ENCODE results near the gene CDSN.

Gene CDSN

DNA sequence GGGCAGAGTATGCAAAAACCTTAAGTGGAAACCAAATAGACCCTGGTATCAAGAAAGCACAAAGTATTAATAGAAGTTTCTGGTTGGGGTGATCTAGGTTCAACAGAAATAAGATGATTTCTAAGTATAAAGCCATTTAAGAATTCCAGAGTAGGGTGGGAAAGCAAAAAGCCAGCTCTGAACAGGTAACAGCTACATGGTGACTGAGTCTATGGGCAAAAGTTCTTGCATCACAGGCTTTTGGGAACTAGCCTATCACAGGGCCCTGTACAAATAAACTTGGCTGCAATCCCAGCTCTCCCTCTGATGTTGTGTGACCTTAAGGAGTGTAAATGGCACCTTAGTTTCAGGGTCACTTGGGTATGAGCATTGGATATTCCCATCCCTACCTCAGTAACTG, 43.7 kb upstream of the CDSN start:
- TF ChIP-seq, protein P1, sequence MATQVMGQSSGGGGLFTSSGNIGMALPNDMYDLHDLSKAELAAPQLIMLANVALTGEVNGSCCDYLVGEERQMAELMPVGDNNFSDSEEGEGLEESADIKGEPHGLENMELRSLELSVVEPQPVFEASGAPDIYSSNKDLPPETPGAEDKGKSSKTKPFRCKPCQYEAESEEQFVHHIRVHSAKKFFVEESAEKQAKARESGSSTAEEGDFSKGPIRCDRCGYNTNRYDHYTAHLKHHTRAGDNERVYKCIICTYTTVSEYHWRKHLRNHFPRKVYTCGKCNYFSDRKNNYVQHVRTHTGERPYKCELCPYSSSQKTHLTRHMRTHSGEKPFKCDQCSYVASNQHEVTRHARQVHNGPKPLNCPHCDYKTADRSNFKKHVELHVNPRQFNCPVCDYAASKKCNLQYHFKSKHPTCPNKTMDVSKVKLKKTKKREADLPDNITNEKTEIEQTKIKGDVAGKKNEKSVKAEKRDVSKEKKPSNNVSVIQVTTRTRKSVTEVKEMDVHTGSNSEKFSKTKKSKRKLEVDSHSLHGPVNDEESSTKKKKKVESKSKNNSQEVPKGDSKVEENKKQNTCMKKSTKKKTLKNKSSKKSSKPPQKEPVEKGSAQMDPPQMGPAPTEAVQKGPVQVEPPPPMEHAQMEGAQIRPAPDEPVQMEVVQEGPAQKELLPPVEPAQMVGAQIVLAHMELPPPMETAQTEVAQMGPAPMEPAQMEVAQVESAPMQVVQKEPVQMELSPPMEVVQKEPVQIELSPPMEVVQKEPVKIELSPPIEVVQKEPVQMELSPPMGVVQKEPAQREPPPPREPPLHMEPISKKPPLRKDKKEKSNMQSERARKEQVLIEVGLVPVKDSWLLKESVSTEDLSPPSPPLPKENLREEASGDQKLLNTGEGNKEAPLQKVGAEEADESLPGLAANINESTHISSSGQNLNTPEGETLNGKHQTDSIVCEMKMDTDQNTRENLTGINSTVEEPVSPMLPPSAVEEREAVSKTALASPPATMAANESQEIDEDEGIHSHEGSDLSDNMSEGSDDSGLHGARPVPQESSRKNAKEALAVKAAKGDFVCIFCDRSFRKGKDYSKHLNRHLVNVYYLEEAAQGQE (IDR thresholded peaks at IDR 0.05; ENCODE audit: low read depth): no peak
- TF ChIP-seq RAD21 (IDR thresholded peaks at IDR 0.05; ENCODE audit: low read depth): no peak
- TF ChIP-seq TAF1 (IDR thresholded peaks at IDR 0.05; ENCODE audit: low read depth): no peak
- no peak for TF ChIP-seq EGR1 (IDR thresholded peaks at IDR 0.05)
- no peak for TF ChIP-seq FOXM1 (IDR thresholded peaks at IDR 0.05; ENCODE audit: borderline replicate concordance, low read depth)
- no peak for TF ChIP-seq CEBPB (IDR thresholded peaks at IDR 0.05)
- TF ChIP-seq, protein P2, sequence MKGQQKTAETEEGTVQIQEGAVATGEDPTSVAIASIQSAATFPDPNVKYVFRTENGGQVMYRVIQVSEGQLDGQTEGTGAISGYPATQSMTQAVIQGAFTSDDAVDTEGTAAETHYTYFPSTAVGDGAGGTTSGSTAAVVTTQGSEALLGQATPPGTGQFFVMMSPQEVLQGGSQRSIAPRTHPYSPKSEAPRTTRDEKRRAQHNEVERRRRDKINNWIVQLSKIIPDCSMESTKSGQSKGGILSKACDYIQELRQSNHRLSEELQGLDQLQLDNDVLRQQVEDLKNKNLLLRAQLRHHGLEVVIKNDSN (IDR thresholded peaks at IDR 0.05): no peak
- TF ChIP-seq, protein P3, sequence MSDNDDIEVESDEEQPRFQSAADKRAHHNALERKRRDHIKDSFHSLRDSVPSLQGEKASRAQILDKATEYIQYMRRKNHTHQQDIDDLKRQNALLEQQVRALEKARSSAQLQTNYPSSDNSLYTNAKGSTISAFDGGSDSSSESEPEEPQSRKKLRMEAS (IDR thresholded peaks at IDR 0.05): no peak
- no peak for TF ChIP-seq ZBTB7A (IDR thresholded peaks at IDR 0.05; ENCODE audit: low read depth)
- TF ChIP-seq TEAD4 (IDR thresholded peaks at IDR 0.05): no peak
- TF ChIP-seq TCF12 (IDR thresholded peaks at IDR 0.05; ENCODE audit: low read depth): no peak
- no peak for TF ChIP-seq CREB1 (IDR thresholded peaks at IDR 0.05; ENCODE audit: low read depth)
- no peak for TF ChIP-seq NFIC (IDR thresholded peaks at IDR 0.05)
- no peak for TF ChIP-seq YY1 (IDR thresholded peaks at IDR 0.05; ENCODE audit: low read depth)
- no peak for TF ChIP-seq EP300 (IDR thresholded peaks at IDR 0.05; ENCODE audit: borderline replicate concordance)

DNA sequence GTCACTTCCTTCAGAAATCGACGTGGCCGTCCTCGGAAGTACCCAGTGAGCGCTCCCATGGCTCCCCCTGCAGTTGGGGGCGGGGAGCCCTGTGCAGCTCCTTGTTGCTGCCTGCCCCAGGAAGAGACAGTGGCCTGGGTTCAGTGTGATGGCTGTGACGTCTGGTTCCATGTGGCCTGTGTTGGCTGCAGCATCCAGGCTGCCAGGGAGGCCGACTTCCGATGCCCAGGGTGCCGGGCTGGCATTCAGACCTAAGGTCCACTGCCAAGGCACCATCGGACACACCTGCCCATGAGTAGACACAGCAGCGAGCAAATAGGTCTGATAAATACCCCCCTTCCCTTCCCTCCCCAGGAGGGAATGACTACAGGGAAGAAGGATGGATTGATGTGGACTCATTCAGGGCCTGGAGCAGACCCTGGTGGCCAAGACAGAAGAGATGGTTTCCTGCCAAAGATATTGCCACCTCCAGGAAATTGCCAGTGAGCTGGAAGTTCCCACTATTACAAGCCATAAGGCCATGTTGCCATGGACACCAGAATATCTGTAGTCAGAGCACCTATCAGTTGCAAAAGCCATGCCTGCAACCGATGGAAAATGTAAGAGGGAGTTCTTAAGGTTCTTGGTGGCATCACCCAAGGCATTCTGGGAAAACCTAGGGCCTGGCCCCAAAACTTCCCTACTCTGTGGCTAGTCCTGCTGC, 42.4 kb upstream of the CDSN start:
- TF ChIP-seq TEAD4 (IDR thresholded peaks at IDR 0.05) (no peak), EGR1 (IDR thresholded peaks at IDR 0.05) (no peak), EP300 (IDR thresholded peaks at IDR 0.05; ENCODE audit: borderline replicate concordance) (no peak)

DNA sequence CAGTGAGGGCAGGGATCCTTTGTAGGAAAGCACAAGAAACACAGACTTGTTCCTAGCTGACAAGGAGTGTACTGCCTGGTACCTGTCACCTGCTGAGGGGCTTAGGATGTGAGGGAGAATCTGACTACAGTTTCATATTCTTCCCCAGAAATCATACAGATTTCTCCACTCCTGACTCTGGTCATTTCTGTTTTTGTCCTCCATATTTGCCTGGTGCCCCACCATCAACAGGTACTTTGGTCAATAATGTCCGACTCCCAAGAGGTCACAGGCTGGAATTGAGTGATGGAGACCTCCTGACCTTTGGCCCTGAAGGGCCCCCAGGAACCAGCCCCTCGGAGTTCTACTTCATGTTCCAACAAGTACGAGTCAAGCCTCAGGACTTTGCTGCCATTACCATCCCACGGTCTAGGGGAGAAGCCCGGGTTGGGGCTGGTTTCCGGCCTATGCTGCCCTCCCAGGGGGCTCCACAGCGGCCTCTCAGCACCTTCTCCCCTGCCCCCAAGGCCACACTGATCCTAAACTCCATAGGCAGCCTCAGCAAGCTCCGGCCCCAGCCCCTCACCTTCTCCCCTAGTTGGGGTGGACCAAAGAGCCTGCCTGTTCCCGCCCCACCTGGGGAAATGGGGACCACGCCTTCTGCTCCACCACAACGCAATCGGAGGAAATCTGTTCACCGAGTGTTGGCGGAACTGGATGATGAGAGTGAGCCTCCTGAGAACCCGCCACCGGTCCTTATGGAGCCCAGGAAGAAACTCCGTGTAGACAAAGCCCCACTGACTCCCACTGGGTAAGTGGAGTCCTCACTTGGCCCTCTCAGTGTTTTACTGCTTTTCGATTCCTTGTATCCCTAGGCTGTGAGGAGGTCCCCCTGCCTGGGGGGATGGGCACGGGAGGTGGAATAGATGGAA, 41.2 kb upstream of the CDSN start:
- TF ChIP-seq, protein P1 (IDR thresholded peaks at IDR 0.05; ENCODE audit: low read depth): no peak
- TF ChIP-seq, protein P2 (IDR thresholded peaks at IDR 0.05): no peak
- no peak for TF ChIP-seq CREB1 (IDR thresholded peaks at IDR 0.05; ENCODE audit: low read depth)
- TF ChIP-seq FOXM1 (IDR thresholded peaks at IDR 0.05; ENCODE audit: borderline replicate concordance, low read depth): no peak
- no peak for TF ChIP-seq YY1 (IDR thresholded peaks at IDR 0.05; ENCODE audit: low read depth)
- no peak for TF ChIP-seq ZBTB7A (IDR thresholded peaks at IDR 0.05; ENCODE audit: low read depth)
- TF ChIP-seq TEAD4 (IDR thresholded peaks at IDR 0.05): no peak
- TF ChIP-seq EGR1 (IDR thresholded peaks at IDR 0.05): no peak
- TF ChIP-seq CEBPB (IDR thresholded peaks at IDR 0.05): no peak

DNA sequence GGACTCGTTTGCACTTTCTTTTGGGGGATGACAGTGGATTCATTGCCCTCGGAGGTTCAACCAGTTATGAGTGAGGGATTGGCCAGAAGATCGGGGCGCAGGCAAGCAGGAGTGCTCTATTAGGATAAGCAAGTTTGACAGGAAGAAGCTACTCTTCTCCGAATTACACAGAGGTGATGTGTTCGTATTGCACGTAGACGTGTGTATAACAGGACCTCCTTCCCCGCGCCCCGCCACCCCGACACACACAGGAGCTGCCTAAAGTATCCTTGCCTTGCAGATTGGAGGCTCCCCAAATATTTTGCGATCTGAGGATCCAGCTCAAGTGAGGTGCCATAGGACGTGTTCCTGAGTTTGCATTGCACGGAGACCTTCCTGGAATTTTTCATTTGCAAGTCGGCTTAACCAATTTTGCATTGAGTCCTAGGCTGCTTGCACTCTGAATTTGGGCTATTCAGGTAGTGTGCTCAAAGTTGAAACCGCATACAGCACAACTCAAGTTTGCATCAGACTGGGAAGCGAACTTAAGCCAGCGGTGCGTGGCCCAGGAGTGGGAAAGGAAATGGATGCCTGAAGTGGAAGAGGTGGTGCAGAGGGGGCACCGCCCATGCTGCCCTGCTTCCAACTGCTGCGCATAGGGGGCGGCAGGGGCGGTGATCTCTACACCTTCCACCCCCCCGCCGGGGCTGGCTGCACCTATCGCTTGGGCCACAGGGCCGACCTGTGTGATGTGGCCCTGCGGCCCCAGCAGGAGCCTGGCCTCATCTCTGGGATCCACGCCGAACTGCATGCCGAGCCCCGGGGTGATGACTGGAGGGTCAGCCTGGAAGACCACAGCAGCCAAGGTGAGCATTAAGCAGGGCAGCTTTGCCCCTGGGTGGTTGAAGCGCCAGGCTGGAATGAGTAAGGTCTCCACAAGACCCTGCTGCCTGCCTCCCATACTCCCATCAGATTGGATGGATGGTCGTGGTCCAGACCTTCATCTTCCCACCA, 38.9 kb upstream of the CDSN start:
- TF ChIP-seq CREB1 (IDR thresholded peaks at IDR 0.05; ENCODE audit: low read depth) (no peak), TCF12 (IDR thresholded peaks at IDR 0.05; ENCODE audit: low read depth) (no peak), YY1 (IDR thresholded peaks at IDR 0.05; ENCODE audit: low read depth) (no peak), ZBTB7A (IDR thresholded peaks at IDR 0.05; ENCODE audit: low read depth) (no peak), EP300 (IDR thresholded peaks at IDR 0.05; ENCODE audit: borderline replicate concordance) (no peak), RAD21 (IDR thresholded peaks at IDR 0.05; ENCODE audit: low read depth) (no peak), TAF1 (IDR thresholded peaks at IDR 0.05; ENCODE audit: low read depth) (no peak), EGR1 (IDR thresholded peaks at IDR 0.05) (no peak), NFIC (IDR thresholded peaks at IDR 0.05) (no peak), CEBPB (IDR thresholded peaks at IDR 0.05) (no peak), TEAD4 (IDR thresholded peaks at IDR 0.05) (no peak), FOXM1 (IDR thresholded peaks at IDR 0.05; ENCODE audit: borderline replicate concordance, low read depth) (no peak)
- TF ChIP-seq, protein P3 (IDR thresholded peaks at IDR 0.05): no peak
- TF ChIP-seq, protein P1 (IDR thresholded peaks at IDR 0.05; ENCODE audit: low read depth): no peak
- TF ChIP-seq, protein P2 (IDR thresholded peaks at IDR 0.05): no peak
